Right hindlimb (tissue), 1 donor: Measurements from ENCODE around the gene R3HDML.

Experiments
- DNase-seq: peaks from one replicate; pipeline ENCODE4 v3.0.0-alpha.2; 2018

R3HDML gene

GRCh38 chr20:44367746-44368145 lies 30.9 kb downstream of the R3HDML start:
- DNase-seq = no peak

- no peak for DNase-seq
Measured at GRCh38 chr20:44370639-44371218, 33.9 kb downstream of the R3HDML start.

GRCh38 chr20:44382641-44383040 lies 45.8 kb downstream of the R3HDML start:
- no peak for DNase-seq

GRCh38 chr20:44384423-44385027 lies 47.7 kb downstream of the R3HDML start:
- peak; percentile 77 for DNase-seq

- peak; percentile 48 for DNase-seq
Measured at GRCh38 chr20:44388466-44389023, 51.7 kb downstream of the R3HDML start.

- DNase-seq = no peak
Measured at GRCh38 chr20:44389871-44390270, 53.0 kb downstream of the R3HDML start.

- DNase-seq = no peak
Measured at GRCh38 chr20:44390280-44390679, 53.4 kb downstream of the R3HDML start.

GRCh38 chr20:44392088-44392775 lies 55.4 kb downstream of the R3HDML start:
- no peak for DNase-seq

- DNase-seq = no peak
Measured at GRCh38 chr20:44392776-44393607, 56.1 kb downstream of the R3HDML start.

- DNase-seq = no peak
Measured at GRCh38 chr20:44393608-44394451, 57.0 kb downstream of the R3HDML start.

GRCh38 chr20:44394452-44394701 lies 57.5 kb downstream of the R3HDML start:
- DNase-seq = no peak

- no peak for DNase-seq
Measured at GRCh38 chr20:44394702-44395460, 58.0 kb downstream of the R3HDML start.

GRCh38 chr20:44395461-44396340 lies 58.9 kb downstream of the R3HDML start:
- DNase-seq = no peak

- no peak for DNase-seq
Measured at GRCh38 chr20:44396369-44397130, 59.7 kb downstream of the R3HDML start.

- no peak for DNase-seq
Measured at GRCh38 chr20:44398335-44398734, 61.5 kb downstream of the R3HDML start.

GRCh38 chr20:44399446-44399845 lies 62.6 kb downstream of the R3HDML start:
- no peak for DNase-seq

GRCh38 chr20:44400671-44400969 lies 63.8 kb downstream of the R3HDML start:
- no peak for DNase-seq
